HEK293T (cell line): ENCODE data around the gene GAN.

ENCODE experiments used
- CTCF ChIA-PET: fragments of 350-600 bp; formaldehyde crosslinking; extraction: SDS; loops from one replicate; lab custom pipeline; 2021; ENCODE audit warnings: antibody characterized with exemption, inconsistent platforms; lab: Yijun Ruan, JAX
- POLR2A ChIA-PET: fragments of 350-600 bp; formaldehyde crosslinking; extraction: SDS; loops from one replicate; lab custom pipeline; 2020; ENCODE audit warnings: antibody characterized with exemption, inconsistent platforms; lab: Yijun Ruan, JAX
- DNase-seq: peaks from one replicate; pipeline ENCODE4 v3.0.0; 2012; ENCODE audit warnings: mixed read lengths; ENCODE audit errors: extremely low spot score
- ARNT ChIP-seq: fragments of 450-650 bp; IDR thresholded peaks from 2 replicates; pipeline ENCODE4 v1.6.1; 2017; ENCODE audit warnings: mild to moderate bottlenecking
- BHLHE40 ChIP-seq: fragments of 450-650 bp; IDR thresholded peaks from 2 replicates; pipeline ENCODE4 v1.6.1; 2016; ENCODE audit warnings: mild to moderate bottlenecking, moderate library complexity, borderline replicate concordance
- CTBP1 ChIP-seq: fragments of 450-650 bp; IDR thresholded peaks from 2 replicates; pipeline ENCODE4 v1.6.1; 2016; ENCODE audit warnings: borderline replicate concordance
- ELF4 ChIP-seq: fragments of 450-650 bp; IDR thresholded peaks from 2 replicates; pipeline ENCODE4 v1.6.1; 2017; ENCODE audit warnings: antibody characterized with exemption
- FOXA1 ChIP-seq: fragments of 450-650 bp; IDR thresholded peaks from 2 replicates; pipeline ENCODE4 v1.6.1; 2016; ENCODE audit warnings: mild to moderate bottlenecking
- FOXK2 ChIP-seq: fragments of 450-650 bp; IDR thresholded peaks from 2 replicates; pipeline ENCODE4 v1.6.1; 2016; ENCODE audit warnings: mild to moderate bottlenecking
- FOXM1 ChIP-seq: fragments of 450-650 bp; IDR thresholded peaks from 2 replicates; pipeline ENCODE4 v1.6.1; 2017; ENCODE audit warnings: mild to moderate bottlenecking, borderline replicate concordance
- HDGF ChIP-seq: fragments of 450-650 bp; IDR thresholded peaks from 2 replicates; pipeline ENCODE4 v1.6.1; 2017; ENCODE audit warnings: antibody characterized with exemption, borderline replicate concordance
- L3MBTL2 ChIP-seq: fragments of 450-650 bp; conservative IDR thresholded peaks from 2 replicates; pipeline ENCODE4 v1.6.1; 2016; ENCODE audit warnings: mild to moderate bottlenecking
- LEF1 ChIP-seq: fragments of 450-650 bp; IDR thresholded peaks from 2 replicates; pipeline ENCODE4 v1.6.1; 2017; ENCODE audit warnings: mild to moderate bottlenecking, borderline replicate concordance
- NFRKB ChIP-seq: fragments of 450-650 bp; IDR thresholded peaks from 2 replicates; pipeline ENCODE4 v1.6.1; 2016; ENCODE audit warnings: mild to moderate bottlenecking, moderate library complexity
- PKNOX1 ChIP-seq: fragments of 450-650 bp; IDR thresholded peaks from 2 replicates; pipeline ENCODE4 v1.6.1; 2016
- SP1 ChIP-seq: fragments of 450-650 bp; IDR thresholded peaks from 2 replicates; pipeline ENCODE4 v1.6.1; 2017
- SUZ12 ChIP-seq: fragments of 450-650 bp; IDR thresholded peaks from 2 replicates; pipeline ENCODE4 v1.6.1; 2016; ENCODE audit warnings: mild to moderate bottlenecking
- TARDBP ChIP-seq: fragments of 450-650 bp; IDR thresholded peaks from 2 replicates; pipeline ENCODE4 v1.6.1; 2016
- ZNF384 ChIP-seq: fragments of 450-650 bp; IDR thresholded peaks from 2 replicates; pipeline ENCODE4 v1.6.1; 2016

The GAN gene

GRCh38 chr16:81321039-81321438 is 6.3 kb downstream of the GAN start:
- TF ChIP-seq FOXM1 (no peak), TARDBP (no peak), ZNF384 (no peak)

GRCh38 chr16:81321536-81321935 is 6.8 kb downstream of the GAN start:
- ChIA-PET CTCF (no interaction called here), POLR2A (no interaction called here)
- no peak for DNase-seq
- TF ChIP-seq PKNOX1 = no peak
- TF ChIP-seq TARDBP = no peak
- no peak for TF ChIP-seq ZNF384
- TF ChIP-seq BHLHE40 = no peak
- no peak for TF ChIP-seq CTBP1
- no peak for TF ChIP-seq NFRKB
- no peak for TF ChIP-seq FOXM1
- TF ChIP-seq ELF4 = no peak
- no peak for TF ChIP-seq FOXK2
- no peak for TF ChIP-seq FOXA1
- no peak for TF ChIP-seq L3MBTL2
- no peak for TF ChIP-seq HDGF
- no peak for TF ChIP-seq SP1
- no peak for TF ChIP-seq LEF1
- TF ChIP-seq SUZ12 = no peak
- TF ChIP-seq ARNT = no peak

More at GRCh38 chr16:81321039-81321438, 6.3 kb downstream of the GAN start:
- no peak for DNase-seq
- ChIA-PET CTCF (no interaction called here), POLR2A (no interaction called here)

GRCh38 chr16:81324808-81325207 is 10.0 kb downstream of the GAN start:
- CTCF ChIA-PET = no interaction called here
- TF ChIP-seq BHLHE40 (no peak), ELF4 (no peak), SP1 (no peak), FOXK2 (no peak), FOXM1 (no peak), ARNT (no peak), TARDBP (no peak), LEF1 (no peak), PKNOX1 (no peak), NFRKB (no peak), CTBP1 (no peak), HDGF (no peak), L3MBTL2 (no peak), SUZ12 (no peak), ZNF384 (no peak), FOXA1 (no peak)
- POLR2A ChIA-PET = no interaction called here
- DNase-seq = no peak

- DNase-seq = no peak
- ChIA-PET POLR2A (no interaction called here), CTCF (no interaction called here)
- TF ChIP-seq FOXM1 = no peak
- TF ChIP-seq HDGF = no peak
- no peak for TF ChIP-seq ELF4
- TF ChIP-seq PKNOX1 = no peak
- TF ChIP-seq LEF1 = no peak
- TF ChIP-seq TARDBP = no peak
- no peak for TF ChIP-seq FOXK2
- no peak for TF ChIP-seq CTBP1
- no peak for TF ChIP-seq ARNT
- TF ChIP-seq SP1 = no peak
- TF ChIP-seq L3MBTL2 = no peak
- no peak for TF ChIP-seq NFRKB
Measured at GRCh38 chr16:81327011-81327410, 12.2 kb downstream of the GAN start.

- POLR2A ChIA-PET = no interaction called here
- TF ChIP-seq SP1 (no peak), HDGF (no peak), ARNT (no peak), LEF1 (no peak), FOXM1 (no peak), SUZ12 (no peak), L3MBTL2 (no peak), ZNF384 (no peak), FOXA1 (no peak), FOXK2 (no peak), ELF4 (no peak), CTBP1 (no peak), TARDBP (no peak), BHLHE40 (no peak), NFRKB (no peak)
- CTCF ChIA-PET = interaction anchor here (0.7 kb wide), 2 partner anchors 96 to 128 kb away, joined by 3 read pairs; no protein-coding TSS in a partner anchor
- no peak for DNase-seq
Measured at GRCh38 chr16:81327447-81328196, 12.9 kb downstream of the GAN start.

GRCh38 chr16:81329947-81330346 is 15.2 kb downstream of the GAN start:
- POLR2A ChIA-PET = no interaction called here
- no peak for DNase-seq
- TF ChIP-seq SUZ12 = no peak
- no peak for TF ChIP-seq PKNOX1
- no peak for TF ChIP-seq L3MBTL2
- TF ChIP-seq LEF1 = no peak
- TF ChIP-seq FOXK2 = no peak
- no peak for TF ChIP-seq TARDBP
- TF ChIP-seq ARNT = no peak
- TF ChIP-seq HDGF = no peak
- no peak for TF ChIP-seq FOXA1
- no peak for TF ChIP-seq NFRKB
- TF ChIP-seq SP1 = no peak
- no peak for TF ChIP-seq ZNF384
- no peak for TF ChIP-seq FOXM1
- TF ChIP-seq CTBP1 = no peak
- no peak for TF ChIP-seq BHLHE40
- TF ChIP-seq ELF4 = no peak
- CTCF ChIA-PET = no interaction called here
